GM12892 (cell line): ENCODE data around the gene RIN3.

ENCODE experiments used
- POLR2A ChIP-seq: IDR thresholded peaks from 2 replicates; pipeline ENCODE4 v1.6.1; 2011; ENCODE audit warnings: low read depth, low read length, control low read depth
- POLR2AphosphoS5 ChIP-seq: IDR thresholded peaks from 2 replicates; pipeline ENCODE4 v1.6.1; 2011; ENCODE audit warnings: low read depth, low read length, control low read depth
- TAF1 ChIP-seq: IDR thresholded peaks from 2 replicates; pipeline ENCODE4 v1.6.1; 2011; ENCODE audit warnings: low read depth, mild to moderate bottlenecking, control low read depth, low read length, borderline replicate concordance

GRCh38 chr14:92523752-92524151 lies 10.2 kb downstream of the RIN3 start:
- TF ChIP-seq TAF1: no peak
- TF ChIP-seq POLR2AphosphoS5: no peak
- TF ChIP-seq POLR2A: no peak
